ENCODE data around the gene SMOC2. TPM values are rescaled to one million over a fixed set of nuclear protein-coding genes. Genes with fewer than 3 reads are reported as not detected.

Gene SMOC2
- total RNA-seq, 1 donor from 2014 or later: 18.7 TPM

- intact Hi-C loops (cut with micrococcal nuclease): no loop called here
- ATAC-seq (peak; percentile 52), DNase-seq (no peak)
These were observed 1.1 kb upstream of the SMOC2 start for GRCh38 chr6:168439794-168440450.

GRCh38 chr6:168441434-168442391 lies 729 bp downstream of the SMOC2 start:
- intact Hi-C loops (cut with micrococcal nuclease): no loop called here
- DNase-seq: peak; percentile 44
- ATAC-seq: peak; percentile 52

DNA sequence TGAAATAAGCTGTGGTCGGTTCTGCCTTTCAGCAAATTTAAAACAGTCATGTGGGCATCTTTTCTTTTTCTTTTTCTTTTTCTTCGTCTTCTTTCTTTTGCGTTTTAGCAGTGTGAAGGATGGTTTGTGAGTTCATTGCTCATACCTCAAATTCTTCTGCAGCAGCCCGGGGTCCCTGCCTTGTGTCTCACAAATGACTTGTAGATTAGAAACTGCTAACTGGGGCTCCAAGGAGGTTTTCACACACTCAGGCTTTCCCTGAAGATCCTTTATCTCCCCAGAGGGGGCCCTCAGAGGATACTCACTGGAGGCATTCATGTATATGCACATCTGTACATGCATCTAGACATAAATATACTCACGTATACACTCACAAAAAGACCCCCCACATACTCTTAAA lies 1.7 kb downstream of the SMOC2 start:
- ATAC-seq (no peak), DNase-seq (no peak)
- intact Hi-C loops (cut with micrococcal nuclease): no loop called here

GRCh38 chr6:168447282-168447681 lies 6.3 kb downstream of the SMOC2 start:
- intact Hi-C loops (cut with micrococcal nuclease): no loop called here
- no peak for DNase-seq
- ATAC-seq: no peak

- ATAC-seq (no peak), DNase-seq (no peak)
- intact Hi-C loops (cut with micrococcal nuclease): no loop called here
These were observed 6.7 kb downstream of the SMOC2 start for GRCh38 chr6:168447700-168448099.

- intact Hi-C loops (cut with micrococcal nuclease): no loop called here
- no peak for ATAC-seq
- no peak for DNase-seq
These were observed 7.4 kb downstream of the SMOC2 start for GRCh38 chr6:168448243-168448855.

DNA sequence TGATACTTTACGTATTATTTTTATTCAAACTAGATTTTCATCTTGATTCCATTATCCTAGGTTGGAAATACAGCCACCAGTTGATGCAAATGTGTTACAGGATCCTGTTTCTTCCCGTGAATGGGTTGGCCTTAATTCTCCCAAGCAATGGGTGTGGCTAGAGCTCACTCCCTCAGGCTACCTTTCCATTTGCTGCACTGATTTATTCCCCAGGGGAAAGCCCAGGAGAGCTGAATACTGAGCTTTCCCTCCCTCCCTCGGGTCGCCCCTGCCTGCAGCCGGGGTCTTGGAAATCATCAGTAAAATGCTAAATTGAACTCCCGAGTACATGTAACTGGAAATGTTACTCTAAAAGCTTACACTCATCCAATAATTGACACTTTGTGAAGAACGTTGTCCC lies 9.9 kb downstream of the SMOC2 start:
- no peak for ATAC-seq
- intact Hi-C loops (cut with micrococcal nuclease): no loop called here
- DNase-seq: no peak

DNA sequence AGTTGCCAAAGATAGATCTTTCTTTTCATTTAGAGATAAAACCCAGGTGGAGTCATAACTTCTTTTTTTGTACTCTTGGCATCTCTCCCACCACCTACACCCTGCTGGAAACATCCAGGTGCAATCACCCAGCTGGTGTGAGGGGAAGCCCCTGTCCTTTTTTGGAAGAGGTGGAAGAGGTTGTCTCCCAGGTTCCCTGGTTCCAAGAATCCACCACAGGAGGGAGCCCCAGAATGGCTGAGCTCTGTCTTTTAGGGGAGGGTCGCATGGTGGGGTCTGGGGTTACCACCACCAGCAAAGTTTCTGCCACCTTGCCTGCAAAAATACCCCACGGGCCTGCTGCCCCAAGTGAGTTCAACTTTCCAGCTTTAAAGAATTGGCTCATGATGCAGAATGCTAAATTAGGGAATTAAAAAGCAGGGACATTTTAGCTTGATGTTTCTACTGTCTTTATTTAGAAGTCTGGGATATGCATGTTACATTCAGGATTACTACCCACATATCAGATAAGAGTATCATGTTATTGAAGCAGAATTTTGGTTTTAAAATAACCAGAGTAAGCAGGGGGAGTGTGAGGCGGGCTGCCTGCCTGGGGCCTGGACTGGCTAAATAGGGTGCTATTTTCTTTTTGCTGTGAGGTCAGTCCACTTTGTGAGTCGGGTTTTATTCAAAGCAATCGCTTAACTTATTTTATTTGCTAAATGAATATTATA lies 11.0 kb downstream of the SMOC2 start:
- intact Hi-C loops (cut with micrococcal nuclease): no loop called here

GRCh38 chr6:168452685-168453377 lies 11.8 kb downstream of the SMOC2 start:
- peak; percentile 68 for DNase-seq
- ATAC-seq: peak; percentile 54
- intact Hi-C loops (cut with micrococcal nuclease): no loop called here

More for the DNA sequence above, 11.0 kb downstream of the SMOC2 start:
- no peak for DNase-seq
- ATAC-seq: peak; percentile 21

DNA sequence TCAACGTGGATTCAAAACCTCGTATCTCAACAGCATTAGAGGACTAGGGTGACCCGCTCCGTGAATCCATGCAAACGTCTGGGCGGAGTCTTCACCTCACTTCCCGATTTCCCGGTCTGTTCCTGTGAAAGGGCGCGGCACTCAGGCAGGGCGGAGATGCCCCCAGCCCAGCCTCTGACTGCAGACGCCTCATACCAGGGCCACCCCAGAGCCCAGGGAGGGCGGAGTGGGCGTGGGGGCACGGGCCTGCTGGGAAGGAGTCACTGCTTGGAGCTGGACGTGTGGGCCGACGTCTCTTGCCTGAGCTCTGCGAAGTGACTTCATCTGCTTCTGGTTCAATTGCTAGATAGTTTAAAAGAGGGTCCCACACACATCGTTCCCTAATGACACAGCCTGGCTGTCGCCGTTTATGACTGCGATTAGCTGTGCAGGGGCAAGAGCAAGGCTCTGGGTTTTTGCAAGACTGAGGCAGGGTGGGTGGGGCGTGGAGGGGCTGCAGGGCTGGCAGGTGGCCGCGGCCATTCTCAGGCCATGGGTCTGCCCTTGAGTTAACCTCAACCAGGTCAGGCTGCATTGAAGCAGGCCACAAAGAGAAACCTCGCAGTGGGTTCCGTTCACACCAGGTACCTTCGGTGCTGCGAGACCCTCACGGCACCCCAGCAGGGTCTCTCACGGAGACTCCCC lies 15.0 kb downstream of the SMOC2 start:
- DNase-seq: no peak
- ATAC-seq: no peak
- intact Hi-C loops (cut with micrococcal nuclease): no loop called here

GRCh38 chr6:168456907-168457652 lies 16.1 kb downstream of the SMOC2 start:
- DNase-seq (no peak), ATAC-seq (no peak)
- intact Hi-C loops (cut with micrococcal nuclease): no loop called here

- DNase-seq (no peak), ATAC-seq (no peak)
- intact Hi-C loops (cut with micrococcal nuclease): no loop called here
These were observed 16.6 kb downstream of the SMOC2 start for GRCh38 chr6:168457653-168457934.

- ATAC-seq (no peak), DNase-seq (no peak)
- intact Hi-C loops (cut with micrococcal nuclease): no loop called here
These were observed 17.1 kb downstream of the SMOC2 start for GRCh38 chr6:168458101-168458500.

- no peak for ATAC-seq
- intact Hi-C loops (cut with micrococcal nuclease): no loop called here
- DNase-seq: no peak
These were observed 18.6 kb downstream of the SMOC2 start for GRCh38 chr6:168459572-168459971.

DNA sequence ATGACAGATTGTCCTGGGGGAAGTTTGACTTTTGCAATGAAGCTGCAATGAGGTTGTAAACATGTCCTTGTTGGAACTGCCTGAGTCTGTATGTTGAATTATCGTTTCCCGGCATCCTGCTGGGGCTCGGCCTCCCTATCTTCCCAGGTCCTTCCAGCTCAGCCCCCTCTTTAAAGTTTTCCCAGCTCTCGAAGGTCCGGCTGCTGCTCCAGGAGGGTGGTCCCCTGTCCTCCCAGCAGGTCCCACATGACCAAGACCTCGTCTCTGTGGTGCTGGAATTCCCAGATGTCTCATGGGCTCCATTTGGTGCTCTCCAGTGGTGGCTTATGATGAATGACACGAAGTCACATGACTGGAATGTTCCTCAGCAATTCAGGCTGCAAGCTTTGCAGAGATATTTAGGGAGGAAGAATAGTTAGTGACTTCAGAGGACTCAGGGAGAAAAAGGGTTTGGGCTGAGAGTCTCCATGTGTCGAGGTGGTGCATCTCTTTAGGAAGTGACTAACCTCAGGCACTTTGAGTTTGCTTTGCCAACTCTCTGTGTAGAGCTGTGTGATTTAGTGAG lies 21.4 kb downstream of the SMOC2 start:
- DNase-seq: no peak
- no peak for ATAC-seq
- intact Hi-C loops (cut with micrococcal nuclease): no loop called here

- intact Hi-C loops (cut with micrococcal nuclease): no loop called here
- ATAC-seq (no peak), DNase-seq (no peak)
These were observed 23.6 kb downstream of the SMOC2 start for GRCh38 chr6:168464546-168464945.

- ATAC-seq (no peak), DNase-seq (no peak)
- intact Hi-C loops (cut with micrococcal nuclease): no loop called here
These were observed 27.1 kb downstream of the SMOC2 start for GRCh38 chr6:168468045-168468444.

DNA sequence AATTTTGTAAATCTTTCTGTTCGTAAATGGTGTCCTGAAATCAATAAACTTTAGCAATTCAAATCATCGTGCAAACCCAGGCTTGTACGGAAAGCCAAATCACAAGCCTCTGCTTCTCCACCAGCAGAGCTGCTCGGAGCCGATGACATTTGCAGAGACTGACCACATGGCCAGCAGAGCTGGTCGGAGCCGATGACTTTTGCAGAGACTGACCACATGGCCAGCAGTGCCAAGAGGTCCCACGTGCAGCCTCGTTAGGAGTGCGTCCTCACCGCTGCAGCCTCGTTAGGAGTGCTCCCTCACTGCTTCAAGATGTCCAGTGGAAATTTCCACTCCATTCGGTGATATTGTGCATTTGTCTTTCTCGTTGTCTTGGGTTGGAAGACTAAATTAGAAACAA lies 28.5 kb downstream of the SMOC2 start:
- ATAC-seq: peak; percentile 96
- DNase-seq: peak; percentile 85
- intact Hi-C loops (cut with micrococcal nuclease): no loop called here

All from left ventricle myocardium superior (tissue), 1 donor.